ENCODE measurements around the gene RNPEP.

- no peak for TF ChIP-seq CTCF (IDR thresholded peaks at IDR 0.05; ENCODE audit: low read depth, low read length, poor library complexity, severe bottlenecking)
- TF ChIP-seq EZH2phosphoT487 (IDR thresholded peaks at IDR 0.05; ENCODE audit: borderline replicate concordance, low read length) = no peak
These were observed 47.3 kb downstream of the RNPEP start for GRCh38 chr1:202029727-202030126.

Measured in DOHH2 (cell line).